Hepatocyte (in vitro differentiated cells): ENCODE results near the gene HORMAD2. TPM values are rescaled to one million over a fixed set of nuclear protein-coding genes. Genes with fewer than 3 reads are reported as not detected.

Experiments
- DNase-seq: peaks from one replicate; pipeline ENCODE4 v3.0.0-alpha.2; 2016; ENCODE audit warnings: low spot score
- H2AFZ ChIP-seq: fragments of 200-600 bp; sonication (generic); 2 replicates; pipeline ENCODE4 v1.6.0; 2016; ENCODE audit warnings: antibody characterized with exemption, mild to moderate bottlenecking
- H3K27ac ChIP-seq: fragments of 200-600 bp; sonication (generic); 2 replicates; pipeline ENCODE4 v1.5.1; 2016; ENCODE audit warnings: mild to moderate bottlenecking
- H3K27me3 ChIP-seq: fragments of 200-600 bp; sonication (generic); 2 replicates; pipeline ENCODE4 v1.6.1; 2016
- H3K36me3 ChIP-seq: fragments of 200-600 bp; sonication (generic); replicated peaks from 2 replicates; pipeline ENCODE4 v1.5.1; 2016; ENCODE audit warnings: low read depth; ENCODE audit not compliant: insufficient read depth
- H3K4me1 ChIP-seq: fragments of 200-600 bp; sonication (generic); 2 replicates; pipeline ENCODE4 v1.5.1; 2016; ENCODE audit warnings: mild to moderate bottlenecking, moderate library complexity; ENCODE audit not compliant: insufficient read depth
- H3K4me2 ChIP-seq: fragments of 200-600 bp; sonication (generic); 2 replicates; pipeline ENCODE4 v1.6.0; 2016
- H3K4me3 ChIP-seq: fragments of 200-600 bp; sonication (generic); 2 replicates; pipeline ENCODE4 v1.5.1; 2016; ENCODE audit warnings: mild to moderate bottlenecking
- H3K79me2 ChIP-seq: fragments of 200-600 bp; sonication (generic); 2 replicates; pipeline ENCODE4 v1.6.0; 2017; ENCODE audit warnings: mild to moderate bottlenecking
- H3K9me2 ChIP-seq: fragments of 200-600 bp; sonication (generic); replicated peaks from 2 replicates; pipeline ENCODE4 v1.6.0; 2017; ENCODE audit warnings: mild to moderate bottlenecking; ENCODE audit not compliant: insufficient read depth
- H3K9me3 ChIP-seq: fragments of 200-600 bp; sonication (generic); 2 replicates; pipeline ENCODE4 v1.5.1; 2016; ENCODE audit warnings: low read depth, mild to moderate bottlenecking
- H4K20me1 ChIP-seq: fragments of 200-600 bp; sonication (generic); 2 replicates; pipeline ENCODE4 v1.6.0; 2016; ENCODE audit warnings: mild to moderate bottlenecking; ENCODE audit not compliant: insufficient read depth, poor library complexity, severe bottlenecking
- CTCF ChIP-seq: fragments of 200-600 bp; sonication (generic); IDR thresholded peaks from 2 replicates; pipeline ENCODE4 v1.5.1; 2016; ENCODE audit warnings: antibody characterized with exemption, mild to moderate bottlenecking; ENCODE audit not compliant: poor library complexity
- EZH2 ChIP-seq: fragments of 200-600 bp; sonication (generic); IDR thresholded peaks from 2 replicates; pipeline ENCODE4 v1.6.1; 2016; ENCODE audit warnings: antibody characterized with exemption, mild to moderate bottlenecking, borderline replicate concordance
- EZH2phosphoT487 ChIP-seq: fragments of 200-600 bp; sonication (generic); IDR thresholded peaks from one replicate; pipeline ENCODE4 v1.6.1; 2018; ENCODE audit warnings: antibody characterized with exemption, mild to moderate bottlenecking, low read depth, moderate library complexity; ENCODE audit not compliant: unreplicated experiment, severe bottlenecking
- WGBS: methylation state at CpG from one replicate; pipeline ENCODE4 v1.1.6; 2016; ENCODE audit warnings: low lambda C conversion rate; ENCODE audit errors: missing lambda C conversion rate; 5-methylcytosine and 5-hydroxymethylcytosine counted together
- polyA plus RNA-seq: library from polyadenylated mRNA; unstranded; fragments of >200 nt; fragmentation: Nextera tagmentation; extraction: Ambion mirVana; gene quantifications from 2 replicates; pipeline ENCODE4 v1.2.1, GENCODE V29; 2016
- total RNA-seq: library from RNA; depleted of rRNA; stranded (reverse); fragments of >200 nt; gene quantifications from 2 replicates; pipeline ENCODE4 v1.2.3, GENCODE V29; 2014

The HORMAD2 gene
- total and polyA plus RNA-seq, 2 experiments from 2014 or later: not detected

GRCh38 chr22:30048681-30049080, 31.6 kb upstream of the HORMAD2 start:
- H2AFZ ChIP-seq: no peak overlapping the region
- TF ChIP-seq EZH2phosphoT487: no peak
- TF ChIP-seq CTCF: no peak
- TF ChIP-seq EZH2: no peak

GRCh38 chr22:30054067-30054763, 26.0 kb upstream of the HORMAD2 start:
- 49% methylated on average over 10 of the region's 10 CpGs for WGBS

More at GRCh38 chr22:30048681-30049080, 31.6 kb upstream of the HORMAD2 start:
- Histone ChIP-seq H3K36me3 (no peaks in the 10 kb centered on the region), H3K9me3 (no peaks in the 10 kb centered on the region), H3K79me2 (no peaks in the 10 kb centered on the region), H3K9me2 (no peaks in the 10 kb centered on the region), H3K27me3 (no peaks in the 10 kb centered on the region), H4K20me1 (no peaks in the 10 kb centered on the region), H3K27ac (no peak overlapping the region), H3K4me3 (no peak overlapping the region), H3K4me1 (peaks cover 14% of the 10 kb centered on the region), H3K4me2 (no peak overlapping the region)
- no peak for DNase-seq
- WGBS: 76% methylated on average over 2 of the region's 2 CpGs

GRCh38 chr22:30054764-30055069, 25.5 kb upstream of the HORMAD2 start:
- no peak for TF ChIP-seq EZH2phosphoT487
- no peak for TF ChIP-seq EZH2
- TF ChIP-seq CTCF: no peak
- Histone ChIP-seq H4K20me1 (no peaks in the 10 kb centered on the region), H3K9me2 (no peaks in the 10 kb centered on the region), H3K4me2 (peak overlapping the region; percentile 22), H3K27me3 (no peaks in the 10 kb centered on the region), H3K27ac (peak overlapping the region; percentile 7), H3K36me3 (no peaks in the 10 kb centered on the region), H3K79me2 (no peaks in the 10 kb centered on the region), H3K9me3 (no peaks in the 10 kb centered on the region), H3K4me1 (peaks cover 8% of the 10 kb centered on the region), H2AFZ (no peak overlapping the region), H3K4me3 (no peak overlapping the region)
- DNase-seq: no peak

More at GRCh38 chr22:30054067-30054763, 26.0 kb upstream of the HORMAD2 start:
- H3K79me2 ChIP-seq: no peaks in the 10 kb centered on the region
- H3K9me2 ChIP-seq: no peaks in the 10 kb centered on the region
- H3K27ac ChIP-seq: peak overlapping the region; percentile 7
- no peaks in the 10 kb centered on the region for H3K36me3 ChIP-seq
- H3K4me1 ChIP-seq: peaks cover 8% of the 10 kb centered on the region
- H3K4me3 ChIP-seq: no peak overlapping the region
- no peak overlapping the region for H2AFZ ChIP-seq
- no peaks in the 10 kb centered on the region for H4K20me1 ChIP-seq
- no peak for TF ChIP-seq EZH2
- TF ChIP-seq EZH2phosphoT487: no peak
- TF ChIP-seq CTCF: no peak
- DNase-seq: no peak
- H3K4me2 ChIP-seq: peak overlapping the region; percentile 22
- no peaks in the 10 kb centered on the region for H3K9me3 ChIP-seq
- H3K27me3 ChIP-seq: no peaks in the 10 kb centered on the region

GRCh38 chr22:30056015-30056414, 24.2 kb upstream of the HORMAD2 start:
- WGBS: 85% methylated on average over 1 of the region's 1 CpG
- Histone ChIP-seq H3K79me2 (no peaks in the 10 kb centered on the region), H3K9me3 (no peaks in the 10 kb centered on the region), H3K4me2 (no peak overlapping the region), H3K4me1 (peaks cover 8% of the 10 kb centered on the region), H2AFZ (no peak overlapping the region), H3K9me2 (no peaks in the 10 kb centered on the region), H3K27me3 (no peaks in the 10 kb centered on the region), H3K36me3 (no peaks in the 10 kb centered on the region), H3K27ac (no peak overlapping the region), H3K4me3 (no peak overlapping the region), H4K20me1 (no peaks in the 10 kb centered on the region)
- TF ChIP-seq CTCF (no peak), EZH2 (no peak), EZH2phosphoT487 (no peak)
- no peak for DNase-seq
